CD14-positive monocyte (primary cell): ENCODE results near the gene CWC27. TPM values are rescaled to one million over a fixed set of nuclear protein-coding genes. Genes with fewer than 3 reads are reported as not detected.

ENCODE experiments used
- DNase-seq, 3 donors: peaks; one replicate each; pipeline ENCODE4 v3.0.0-alpha.2; 2011 to 2022
- H2AFZ ChIP-seq: 2 replicates; pipeline ENCODE4 v1.6.0; 2012; ENCODE audit warnings: mild to moderate bottlenecking, low read depth, low read length, inconsistent platforms; ENCODE audit not compliant: insufficient read depth, poor library complexity, severe bottlenecking
- H3K27ac ChIP-seq, 2 donors: 1 replicate in 1 of 2; 2 replicates in 1 of 2; pipeline ENCODE4 v1.5.1; 2012 to 2013; ENCODE audit warnings: low read length in 2 of 2, control low read depth in 1 of 2, inconsistent platforms in 1 of 2, low read depth in 1 of 2, mild to moderate bottlenecking in 1 of 2
- H3K27me3 ChIP-seq, 2 donors: one replicate each; pipeline versions ENCODE4 v1.6.0 to v1.6.1; 2011 to 2013; ENCODE audit warnings: low read length in 2 of 2; ENCODE audit not compliant: control insufficient read depth in 2 of 2, insufficient read depth in 2 of 2
- H3K36me3 ChIP-seq, 2 donors: replicated peaks in 1 of 2; 1 replicate in 1 of 2; 2 replicates in 1 of 2; pipeline versions ENCODE4 v1.5.1 to v1.6.1; 2012 to 2013; ENCODE audit warnings: low read length in 2 of 2, control low read depth in 1 of 2, inconsistent platforms in 1 of 2, mild to moderate bottlenecking in 1 of 2; ENCODE audit not compliant: insufficient read depth in 2 of 2, control insufficient read depth in 1 of 2
- H3K4me1 ChIP-seq, 2 donors: 1 replicate in 1 of 2; 2 replicates in 1 of 2; pipeline versions ENCODE4 v1.5.1 to v1.6.1; 2012 to 2013; ENCODE audit warnings: low read length in 2 of 2, control low read depth in 1 of 2, inconsistent platforms in 1 of 2, mild to moderate bottlenecking in 1 of 2, moderate library complexity in 1 of 2; ENCODE audit not compliant: insufficient read depth in 2 of 2, control insufficient read depth in 1 of 2
- H3K4me2 ChIP-seq: replicated peaks from 2 replicates; pipeline ENCODE3; 2012; ENCODE audit warnings: low read length, moderate library complexity, mild to moderate bottlenecking; ENCODE audit not compliant: poor library complexity, severe bottlenecking; ENCODE audit errors: extremely low read depth
- H3K4me3 ChIP-seq, 3 experiments: fragments of 200-600 bp in 1 of 3; sonication (generic) in 1 of 3; replicated peaks in 1 of 3; 1 replicate in 2 of 3; 2 replicates in 1 of 3; pipeline ENCODE4 v1.5.1; 2011 to 2013; ENCODE audit warnings: low read length in 3 of 3, mild to moderate bottlenecking in 3 of 3, control low read depth in 2 of 3, low read depth in 2 of 3, inconsistent platforms in 1 of 3, moderate library complexity in 1 of 3
- H3K79me2 ChIP-seq: 2 replicates; pipeline ENCODE4 v1.6.0; 2012; ENCODE audit warnings: mild to moderate bottlenecking, control low read depth, inconsistent platforms, low read length, moderate library complexity; ENCODE audit not compliant: insufficient read depth
- H3K9ac ChIP-seq: 2 replicates; pipeline ENCODE4 v1.6.0; 2017; ENCODE audit warnings: low read length, mild to moderate bottlenecking; ENCODE audit not compliant: insufficient read depth, poor library complexity, severe bottlenecking
- H3K9me3 ChIP-seq, 2 donors: replicated peaks in 1 of 2; 1 replicate in 1 of 2; 2 replicates in 1 of 2; pipeline versions ENCODE4 v1.5.1 to v1.6.1; 2012 to 2013; ENCODE audit warnings: low read length in 2 of 2, control low read depth in 1 of 2; ENCODE audit not compliant: control insufficient read depth in 1 of 2, insufficient read depth in 1 of 2
- H4K20me1 ChIP-seq: 2 replicates; pipeline ENCODE4 v1.6.0; 2012; ENCODE audit warnings: mild to moderate bottlenecking, low read length, control low read depth, moderate library complexity; ENCODE audit not compliant: insufficient read depth
- H3K27ac Mint-ChIP-seq, 7 donors: one replicate each; pipeline ENCODE4 v1.8.0; 2020; ENCODE audit warnings: mild to moderate bottlenecking in 7 of 7, mixed read lengths in 7 of 7, moderate library complexity in 6 of 7, inconsistent platforms in 2 of 7
- H3K27me3 Mint-ChIP-seq, 3 donors: one replicate each; pipeline ENCODE4 v1.8.0; 2021 to 2022; ENCODE audit warnings: low read depth in 3 of 3, mild to moderate bottlenecking in 3 of 3, mixed read lengths in 3 of 3, moderate library complexity in 3 of 3, inconsistent platforms in 1 of 3
- H3K36me3 Mint-ChIP-seq, 2 donors: one replicate each; pipeline ENCODE4 v1.8.0; 2020; ENCODE audit warnings: mixed read lengths in 2 of 2, inconsistent platforms in 1 of 2, mild to moderate bottlenecking in 1 of 2
- H3K4me1 Mint-ChIP-seq: one replicate; pipeline ENCODE4 v1.8.0; 2020; ENCODE audit warnings: mild to moderate bottlenecking, mixed read lengths
- H3K4me3 Mint-ChIP-seq, 2 donors: one replicate each; pipeline ENCODE4 v1.8.0; 2020; ENCODE audit warnings: mild to moderate bottlenecking in 2 of 2, mixed read lengths in 2 of 2, moderate library complexity in 1 of 2
- H3K9me3 Mint-ChIP-seq, 7 donors: one replicate each; pipeline ENCODE4 v1.8.0; 2020 to 2022; ENCODE audit warnings: mixed read lengths in 7 of 7, mild to moderate bottlenecking in 6 of 7, moderate library complexity in 6 of 7, inconsistent platforms in 2 of 7
- CTCF ChIP-seq: fragments of 200-600 bp; IDR thresholded peaks from one replicate; pipeline ENCODE4 v1.8.0; 2022; ENCODE audit warnings: antibody characterized with exemption, mild to moderate bottlenecking
- WGBS: methylation state at CpG from one replicate; pipeline ENCODE4 v1.1.5; 2013; ENCODE audit warnings: missing lambda C conversion rate; ENCODE audit not compliant: insufficient coverage; 5-methylcytosine and 5-hydroxymethylcytosine counted together
- intact Hi-C, 2 donors: fragments of 100-400 bp; cut with micrococcal nuclease; formaldehyde crosslinking; loops; one replicate each; pipeline versions ENCODE4 v1.15.0 to v1.15.1; 2023
- polyA plus RNA-seq, 3 donors: library from polyadenylated mRNA; depleted of rRNA in 1 of 3; unstranded in 2 of 3; stranded (reverse) in 1 of 3; fragments of 300-500 nt in 2 of 3; fragments of >200 nt in 1 of 3; fragmentation: Illumina TruSeq in 2 of 3; gene quantifications; 1 replicate in 2 of 3; 2 replicates in 1 of 3; pipeline ENCODE4 v1.2.3, GENCODE V29; 2012 to 2021

The CWC27 gene
- polyA plus RNA-seq, 3 donors = 6.6 to 18.9 (median 14.5) TPM

DNA sequence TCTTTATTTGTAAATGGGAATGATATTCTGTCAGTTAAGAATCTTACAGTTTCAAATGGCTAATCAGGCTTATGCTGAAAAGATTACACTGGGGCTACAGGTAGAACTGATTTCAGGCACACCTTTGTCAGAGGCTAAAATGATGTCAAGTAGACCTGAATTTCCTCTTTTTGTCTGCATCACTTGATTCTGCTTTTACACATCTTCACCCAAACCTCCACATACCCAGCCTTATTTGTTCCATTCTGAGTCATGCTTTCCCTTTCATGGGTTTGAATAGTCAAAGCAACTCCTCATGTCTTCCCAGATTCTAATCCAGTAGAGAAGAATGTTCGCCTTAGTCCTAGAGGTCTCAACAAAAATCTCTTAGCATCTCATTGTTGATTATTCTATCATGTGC is 156.4 kb downstream of the CWC27 start:
- peaks cover 32 to 36% of the 10 kb centered on the region in 2 donors for H3K36me3 Mint-ChIP-seq
- TF ChIP-seq CTCF = no peak
- intact Hi-C loops = no loop called here
- no peaks in the 10 kb centered on the region for H3K27me3 Mint-ChIP-seq
- peaks cover 0 to 12% of the 10 kb centered on the region in 2 donors for H3K36me3 ChIP-seq
- no peaks in the 10 kb centered on the region for H3K79me2 ChIP-seq
- no peak overlapping the region for H3K9ac ChIP-seq
- H3K4me3 Mint-ChIP-seq = no peak overlapping the region
- H3K27me3 ChIP-seq = no peaks in the 10 kb centered on the region
- H3K4me3 ChIP-seq = no peak overlapping the region
- H3K27ac ChIP-seq = no peak overlapping the region
- H3K27ac Mint-ChIP-seq = no peak overlapping the region
- no peaks in the 10 kb centered on the region for H3K4me1 Mint-ChIP-seq
- no peaks in the 10 kb centered on the region for H3K4me1 ChIP-seq
- no peak overlapping the region for H2AFZ ChIP-seq
- peaks cover under 1 to 16% of the 10 kb centered on the region in 2 donors for H3K9me3 ChIP-seq
- peaks cover 9 to 23% (median 16%) of the 10 kb centered on the region in 7 donors for H3K9me3 Mint-ChIP-seq
- no peaks in the 10 kb centered on the region for H4K20me1 ChIP-seq
- H3K4me2 ChIP-seq = no peak overlapping the region
- no CpG with 5 or more reads among the region's 1 CpG for WGBS
- no peak for DNase-seq

DNA sequence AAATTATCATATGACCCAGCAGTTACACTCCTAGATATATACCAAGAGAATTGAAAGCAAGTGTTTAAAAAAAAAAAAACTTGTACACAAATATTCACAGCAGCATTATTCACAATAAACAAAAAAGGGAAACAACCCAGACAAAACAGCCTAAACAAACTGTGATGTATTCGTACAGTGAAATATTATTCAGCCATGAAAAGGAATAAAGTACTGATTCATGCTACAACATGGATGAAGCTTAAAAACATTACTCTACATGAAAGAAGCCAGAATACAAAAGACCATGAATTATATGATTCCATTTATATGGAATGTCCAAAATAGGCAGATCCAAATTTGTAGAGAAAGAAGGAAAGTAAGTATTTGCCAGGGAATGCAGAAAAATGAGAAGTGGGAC is 161.1 kb downstream of the CWC27 start:
- H3K36me3 ChIP-seq = no peaks in the 10 kb centered on the region
- H3K27me3 Mint-ChIP-seq = peaks cover 0 to 2% (median 0%) of the 10 kb centered on the region in 3 donors
- H3K4me1 Mint-ChIP-seq = no peaks in the 10 kb centered on the region
- no peak overlapping the region for H3K9ac ChIP-seq
- no peaks in the 10 kb centered on the region for H3K79me2 ChIP-seq
- no peaks in the 10 kb centered on the region for H3K4me1 ChIP-seq
- intact Hi-C loops = no loop called here
- no peak overlapping the region for H3K4me3 Mint-ChIP-seq
- no peak overlapping the region for H3K27ac ChIP-seq
- peaks cover 14 to 18% of the 10 kb centered on the region in 2 donors for H3K36me3 Mint-ChIP-seq
- H2AFZ ChIP-seq = no peak overlapping the region
- DNase-seq = no peak
- TF ChIP-seq CTCF = no peak
- H3K9me3 Mint-ChIP-seq = peaks cover 0 to 5% (median 3%) of the 10 kb centered on the region in 7 donors
- H4K20me1 ChIP-seq = no peaks in the 10 kb centered on the region
- WGBS = no CpG with 5 or more reads among the region's 1 CpG
- H3K27me3 ChIP-seq = no peaks in the 10 kb centered on the region
- peak overlapping the region in 1 of 7 donors; percentile 35 for H3K27ac Mint-ChIP-seq
- no peak overlapping the region for H3K4me3 ChIP-seq
- H3K4me2 ChIP-seq = no peak overlapping the region
- H3K9me3 ChIP-seq = no peaks in the 10 kb centered on the region
